GM23338 (cell line): ENCODE measurements around the gene SAMD4A. TPM values are rescaled to one million over a fixed set of nuclear protein-coding genes. Genes with fewer than 3 reads are reported as not detected.

Source experiments
- ATAC-seq: fragments of 200-7000 bp; cut with Tn5 transposase; 3 replicates; pipeline ENCODE4 v1.9.1; 2020
- DNase-seq: peaks from one replicate; pipeline ENCODE4 v3.0.0-alpha.2; 2015; ENCODE audit warnings: low spot score
- H2AFZ ChIP-seq: fragments of 200-600 bp; sonication (generic); 2 replicates; pipeline ENCODE4 v1.8.0; 2016; ENCODE audit warnings: antibody characterized with exemption, mild to moderate bottlenecking, moderate library complexity
- H3F3A ChIP-seq: fragments of 200-600 bp; sonication (generic); replicated peaks from 2 replicates; pipeline ENCODE4 v1.8.0; 2017; ENCODE audit warnings: antibody characterized with exemption, mixed run types, low read depth
- H3K27ac ChIP-seq: fragments of 200-600 bp; sonication (generic); 2 replicates; pipeline ENCODE4 v1.6.1; 2016; ENCODE audit warnings: low read depth
- H3K27me3 ChIP-seq: fragments of 200-600 bp; sonication (generic); 2 replicates; pipeline ENCODE4 v1.8.0; 2016; ENCODE audit warnings: mild to moderate bottlenecking, mixed run types, moderate library complexity; ENCODE audit not compliant: insufficient read depth
- H3K36me3 ChIP-seq: fragments of 200-600 bp; sonication (generic); 2 replicates; pipeline ENCODE4 v1.8.0; 2016; ENCODE audit warnings: mild to moderate bottlenecking; ENCODE audit not compliant: insufficient read depth
- H3K4me1 ChIP-seq: fragments of 200-600 bp; sonication (generic); 2 replicates; pipeline ENCODE4 v1.8.0; 2016; ENCODE audit warnings: mild to moderate bottlenecking, moderate library complexity; ENCODE audit not compliant: insufficient read depth
- H3K4me2 ChIP-seq: fragments of 200-600 bp; sonication (generic); 2 replicates; pipeline ENCODE4 v1.7.1; 2017; ENCODE audit warnings: mixed run types
- H3K4me3 ChIP-seq: fragments of 200-600 bp; sonication (generic); 2 replicates; pipeline ENCODE4 v1.6.1; 2016; ENCODE audit warnings: mixed run types
- H3K79me2 ChIP-seq: fragments of 200-600 bp; sonication (generic); replicated peaks from 2 replicates; pipeline ENCODE4 v1.8.0; 2017; ENCODE audit warnings: mild to moderate bottlenecking; ENCODE audit not compliant: insufficient read depth
- H3K9me2 ChIP-seq: fragments of 200-600 bp; sonication (generic); 2 replicates; pipeline ENCODE4 v1.8.0; 2017; ENCODE audit not compliant: insufficient read depth
- H4K20me1 ChIP-seq: fragments of 200-600 bp; sonication (generic); replicated peaks from 2 replicates; pipeline ENCODE4 v1.8.0; 2017; ENCODE audit warnings: mild to moderate bottlenecking; ENCODE audit not compliant: insufficient read depth
- H3K27ac Mint-ChIP-seq: 2 replicates; pipeline ENCODE4 v1.8.0; 2020; ENCODE audit warnings: inconsistent platforms, mild to moderate bottlenecking, moderate library complexity, mixed read lengths
- H3K27me3 Mint-ChIP-seq: 3 replicates; pipeline ENCODE4 v1.8.0; 2022; ENCODE audit warnings: low read depth, mild to moderate bottlenecking, moderate library complexity, mixed read lengths, inconsistent platforms; ENCODE audit not compliant: insufficient read depth, poor library complexity
- H3K36me3 Mint-ChIP-seq: 3 replicates; pipeline ENCODE4 v1.8.0; 2021; ENCODE audit warnings: low read depth, mild to moderate bottlenecking, inconsistent platforms, moderate library complexity, mixed read lengths
- H3K4me1 Mint-ChIP-seq: 3 replicates; pipeline ENCODE4 v1.8.0; 2020; ENCODE audit warnings: mild to moderate bottlenecking, inconsistent platforms, mixed read lengths
- H3K4me3 Mint-ChIP-seq: 3 replicates; pipeline ENCODE4 v1.8.0; 2021; ENCODE audit warnings: moderate library complexity, mild to moderate bottlenecking, inconsistent platforms, mixed read lengths
- H3K9me3 Mint-ChIP-seq: 3 replicates; pipeline ENCODE4 v1.8.0; 2020; ENCODE audit warnings: moderate library complexity, mild to moderate bottlenecking, inconsistent platforms, mixed read lengths
- CREB1 ChIP-seq: fragments of 250-450 bp; sonication (Bioruptor Pico); IDR thresholded peaks from 2 replicates; pipeline ENCODE4 v1.5.0; 2020; ENCODE audit warnings: low read depth, mild to moderate bottlenecking, moderate library complexity
- CTCF ChIP-seq, 2 experiments: fragments of 200-600 bp in 1 of 2; sonication (generic) in 1 of 2; conservative IDR thresholded peaks; 2 replicates each; pipeline versions ENCODE4 v1.5.1 to v1.6.1; 2016 to 2017; ENCODE audit warnings: antibody characterized with exemption in 2 of 2, low read depth in 2 of 2, mild to moderate bottlenecking in 2 of 2, moderate library complexity in 1 of 2
- ETS1 ChIP-seq: IDR thresholded peaks from 2 replicates; pipeline ENCODE4 v1.6.1; 2016; ENCODE audit warnings: antibody characterized with exemption
- EZH2 ChIP-seq: fragments of 200-600 bp; sonication (generic); IDR thresholded peaks from one replicate; pipeline ENCODE4 v1.8.0; 2017; ENCODE audit warnings: antibody characterized with exemption, mild to moderate bottlenecking, low read depth; ENCODE audit not compliant: unreplicated experiment
- EZH2phosphoT487 ChIP-seq: fragments of 200-600 bp; sonication (generic); IDR thresholded peaks from one replicate; pipeline ENCODE4 v1.8.1; 2018; ENCODE audit warnings: antibody characterized with exemption; ENCODE audit not compliant: unreplicated experiment
- NANOG ChIP-seq: IDR thresholded peaks from 2 replicates; pipeline ENCODE4 v1.6.1; 2016; ENCODE audit warnings: antibody characterized with exemption, borderline replicate concordance
- POLR2AphosphoS5 ChIP-seq: IDR thresholded peaks from 2 replicates; pipeline ENCODE4 v1.6.1; 2016; ENCODE audit warnings: antibody characterized with exemption, low read depth
- REST ChIP-seq: IDR thresholded peaks from one replicate; pipeline ENCODE4 v1.6.1; 2018; ENCODE audit warnings: antibody characterized with exemption; ENCODE audit not compliant: unreplicated experiment
- STAT1 ChIP-seq: IDR thresholded peaks from one replicate; pipeline ENCODE4 v1.6.1; 2016; ENCODE audit warnings: antibody characterized with exemption; ENCODE audit not compliant: unreplicated experiment
- ZNF114 ChIP-seq: fragments of 250-450 bp; sonication (Bioruptor Pico); IDR thresholded peaks from 2 replicates; pipeline ENCODE4 v1.5.0; 2020; ENCODE audit warnings: mild to moderate bottlenecking, moderate library complexity
- ZNF331 ChIP-seq: fragments of 250-450 bp; sonication (Bioruptor Pico); IDR thresholded peaks from 2 replicates; pipeline ENCODE4 v1.5.0; 2020; ENCODE audit warnings: low read depth, mild to moderate bottlenecking, moderate library complexity
- polyA plus RNA-seq: library from polyadenylated mRNA; unstranded; fragments of >200 nt; fragmentation: Nextera tagmentation; extraction: Ambion mirVana; gene quantifications from 2 replicates; pipeline ENCODE4 v1.2.1, GENCODE V29; 2016
- total RNA-seq: library from RNA; depleted of rRNA; stranded (reverse); fragments of >200 nt; shearing (Covaris generic); gene quantifications from 2 replicates; pipeline ENCODE4 v1.2.3, GENCODE V29; 2014

SAMD4A gene
- total and polyA plus RNA-seq, 2 experiments from 2014 or later: 1.6 to 6.9 TPM

GRCh38 chr14:54708982-54709381, 142.1 kb downstream of the SAMD4A start:
- no peaks in the 10 kb centered on the region for H3K27me3 ChIP-seq
- no peaks in the 10 kb centered on the region for H3F3A ChIP-seq
- TF ChIP-seq POLR2AphosphoS5: no peak
- no peak for TF ChIP-seq ZNF114 (CRISPR knock-in tag)
- TF ChIP-seq NANOG: no peak
- TF ChIP-seq CREB1 (CRISPR knock-in tag): no peak
- no peak for TF ChIP-seq ZNF331
- TF ChIP-seq CTCF (conservative IDR thresholded peaks at IDR 0.05; ENCODE audit: low read depth in 2 of 2): no peak
- TF ChIP-seq REST: no peak
- TF ChIP-seq EZH2: no peak
- TF ChIP-seq STAT1: no peak
- TF ChIP-seq ETS1: no peak
- no peaks in the 10 kb centered on the region for H3K36me3 ChIP-seq
- H3K4me1 ChIP-seq: no peaks in the 10 kb centered on the region
- H3K9me3 Mint-ChIP-seq: no peaks in the 10 kb centered on the region
- no peaks in the 10 kb centered on the region for H3K36me3 Mint-ChIP-seq
- no peak overlapping the region for H2AFZ ChIP-seq
- H3K27me3 Mint-ChIP-seq: peaks cover 2% of the 10 kb centered on the region
- H3K27ac ChIP-seq: no peak overlapping the region
- ATAC-seq (no peak), DNase-seq (no peak)
- no peaks in the 10 kb centered on the region for H4K20me1 ChIP-seq
- no peaks in the 10 kb centered on the region for H3K79me2 ChIP-seq
- H3K9me2 ChIP-seq: no peaks in the 10 kb centered on the region; the same call in 1 of the 2 replicates
- H3K27ac Mint-ChIP-seq: no peak overlapping the region
- peaks cover 3% of the 10 kb centered on the region; the same call in 2 of the 3 replicates for H3K4me1 Mint-ChIP-seq
- no peak overlapping the region for H3K4me2 ChIP-seq
- H3K4me3 Mint-ChIP-seq: no peak overlapping the region
- no peak overlapping the region for H3K4me3 ChIP-seq

GRCh38 chr14:54709444-54709843, 142.5 kb downstream of the SAMD4A start:
- H3K4me3 ChIP-seq: no peak overlapping the region
- no peaks in the 10 kb centered on the region; the same call in 1 of the 2 replicates for H3K9me2 ChIP-seq
- no peaks in the 10 kb centered on the region for H4K20me1 ChIP-seq
- Mint-ChIP-seq H3K27ac (no peak overlapping the region), H3K9me3 (no peaks in the 10 kb centered on the region), H3K4me1 (peaks cover 3% of the 10 kb centered on the region; the same call in 2 of the 3 replicates), H3K4me3 (no peak overlapping the region), H3K27me3 (peaks cover 2% of the 10 kb centered on the region), H3K36me3 (no peaks in the 10 kb centered on the region)
- no peak overlapping the region for H2AFZ ChIP-seq
- DNase-seq (no peak), ATAC-seq (no peak)
- no peak overlapping the region for H3K27ac ChIP-seq
- H3K4me2 ChIP-seq: no peak overlapping the region
- no peaks in the 10 kb centered on the region for H3K27me3 ChIP-seq
- no peaks in the 10 kb centered on the region for H3K36me3 ChIP-seq
- no peaks in the 10 kb centered on the region for H3K4me1 ChIP-seq
- H3F3A ChIP-seq: no peaks in the 10 kb centered on the region
- no peaks in the 10 kb centered on the region for H3K79me2 ChIP-seq
- no peak for TF ChIP-seq NANOG
- no peak for TF ChIP-seq ZNF331
- no peak for TF ChIP-seq EZH2phosphoT487
- no peak for TF ChIP-seq CREB1 (CRISPR knock-in tag)
- TF ChIP-seq EZH2: no peak
- TF ChIP-seq REST: no peak
